Smooth muscle cell (in vitro differentiated cells): ENCODE measurements around the gene CABP2. TPM values are rescaled to one million over a fixed set of nuclear protein-coding genes. Genes with fewer than 3 reads are reported as not detected.

Experiments
- DNase-seq: peaks from one replicate; lab custom pipeline; 2025; ENCODE audit not compliant: unreplicated experiment; lab: John Stamatoyannopoulos, UW
- H2AFZ ChIP-seq: fragments of 200-600 bp; sonication (generic); 2 replicates; pipeline ENCODE4 v1.6.0; 2016; ENCODE audit warnings: antibody characterized with exemption, low read depth, mild to moderate bottlenecking
- H3F3A ChIP-seq: fragments of 200-600 bp; sonication (generic); 2 replicates; pipeline ENCODE4 v1.6.0; 2017; ENCODE audit warnings: antibody characterized with exemption, low read depth
- H3K27ac ChIP-seq: fragments of 200-600 bp; sonication (generic); 2 replicates; pipeline ENCODE4 v1.5.1; 2016; ENCODE audit warnings: low read depth, mild to moderate bottlenecking
- H3K27me3 ChIP-seq: fragments of 200-600 bp; sonication (generic); 2 replicates; pipeline ENCODE4 v1.6.1; 2016; ENCODE audit warnings: low read depth, mild to moderate bottlenecking
- H3K36me3 ChIP-seq: fragments of 200-600 bp; sonication (generic); 2 replicates; pipeline ENCODE4 v1.5.1; 2016; ENCODE audit warnings: low read depth
- H3K4me1 ChIP-seq: fragments of 200-600 bp; sonication (generic); 2 replicates; pipeline ENCODE4 v1.5.1; 2016; ENCODE audit warnings: low read depth
- H3K4me2 ChIP-seq: fragments of 200-600 bp; sonication (generic); 2 replicates; pipeline ENCODE4 v1.6.0; 2016; ENCODE audit warnings: mild to moderate bottlenecking
- H3K4me3 ChIP-seq: fragments of 200-600 bp; sonication (generic); 2 replicates; pipeline ENCODE4 v1.5.1; 2016; ENCODE audit warnings: mild to moderate bottlenecking
- H3K79me2 ChIP-seq: fragments of 200-600 bp; sonication (generic); 2 replicates; pipeline ENCODE4 v1.6.0; 2016; ENCODE audit warnings: low read depth, mild to moderate bottlenecking
- H3K9ac ChIP-seq: fragments of 200-600 bp; sonication (generic); 2 replicates; pipeline ENCODE4 v1.6.0; 2016; ENCODE audit warnings: low read depth
- H3K9me3 ChIP-seq: fragments of 200-600 bp; sonication (generic); replicated peaks from 2 replicates; pipeline ENCODE4 v1.5.1; 2016; ENCODE audit warnings: low read depth
- H4K20me1 ChIP-seq: fragments of 200-600 bp; sonication (generic); 2 replicates; pipeline ENCODE4 v1.6.0; 2016; ENCODE audit warnings: low read depth
- WGBS: methylation state at CpG from one replicate; pipeline ENCODE4 v1.1.7; 2016; ENCODE audit warnings: low lambda C conversion rate; 5-methylcytosine and 5-hydroxymethylcytosine counted together
- polyA plus RNA-seq: library from polyadenylated mRNA; unstranded; fragments of >200 nt; fragmentation: Nextera tagmentation; extraction: Ambion mirVana; gene quantifications from 2 replicates; pipeline ENCODE4 v1.2.1, GENCODE V29; 2016
- total RNA-seq: library from RNA; depleted of rRNA; stranded (reverse); fragments of >200 nt; gene quantifications from 2 replicates; pipeline ENCODE4 v1.2.3, GENCODE V29; 2014
- TF ChIP-seq, protein P1 (sequence below): fragments of 200-600 bp; sonication (generic); IDR thresholded peaks from 2 replicates; pipeline ENCODE4 v1.5.1; 2017; ENCODE audit warnings: borderline replicate concordance, mild to moderate bottlenecking, antibody characterized with exemption; ENCODE audit not compliant: insufficient read depth, poor library complexity, severe bottlenecking

Gene CABP2
- total and polyA plus RNA-seq, 2 experiments from 2014 or later: not detected

DNA sequence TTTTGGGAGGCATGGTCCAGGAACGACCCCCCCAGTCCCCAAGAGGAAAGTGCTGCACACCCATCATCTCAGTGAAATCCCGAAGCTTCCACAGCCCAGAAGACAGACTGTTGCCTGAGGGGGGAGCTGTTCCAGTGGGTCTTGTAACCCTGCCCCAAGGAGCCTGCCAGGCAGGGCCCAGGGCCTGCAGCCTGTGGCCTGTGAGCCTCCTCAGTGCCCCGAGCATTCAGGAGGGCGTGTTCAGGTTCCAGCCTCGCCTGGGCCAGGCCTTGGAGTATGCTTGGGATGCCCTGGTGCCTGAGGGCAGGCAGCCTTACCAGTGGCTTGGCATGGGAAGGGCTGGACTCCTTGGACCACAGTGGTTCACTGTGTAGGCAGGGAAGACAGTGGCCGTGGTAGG is 18.0 kb upstream of the CABP2 start:
- Histone ChIP-seq H3F3A (no peaks in the 10 kb centered on the region), H3K4me3 (no peak overlapping the region), H3K4me2 (no peak overlapping the region), H3K36me3 (no peaks in the 10 kb centered on the region), H3K27ac (no peak overlapping the region), H2AFZ (no peak overlapping the region), H3K79me2 (no peaks in the 10 kb centered on the region), H3K4me1 (no peaks in the 10 kb centered on the region), H3K27me3 (no peaks in the 10 kb centered on the region), H3K9ac (no peak overlapping the region), H3K9me3 (no peaks in the 10 kb centered on the region), H4K20me1 (no peaks in the 10 kb centered on the region)
- TF ChIP-seq, protein P1, sequence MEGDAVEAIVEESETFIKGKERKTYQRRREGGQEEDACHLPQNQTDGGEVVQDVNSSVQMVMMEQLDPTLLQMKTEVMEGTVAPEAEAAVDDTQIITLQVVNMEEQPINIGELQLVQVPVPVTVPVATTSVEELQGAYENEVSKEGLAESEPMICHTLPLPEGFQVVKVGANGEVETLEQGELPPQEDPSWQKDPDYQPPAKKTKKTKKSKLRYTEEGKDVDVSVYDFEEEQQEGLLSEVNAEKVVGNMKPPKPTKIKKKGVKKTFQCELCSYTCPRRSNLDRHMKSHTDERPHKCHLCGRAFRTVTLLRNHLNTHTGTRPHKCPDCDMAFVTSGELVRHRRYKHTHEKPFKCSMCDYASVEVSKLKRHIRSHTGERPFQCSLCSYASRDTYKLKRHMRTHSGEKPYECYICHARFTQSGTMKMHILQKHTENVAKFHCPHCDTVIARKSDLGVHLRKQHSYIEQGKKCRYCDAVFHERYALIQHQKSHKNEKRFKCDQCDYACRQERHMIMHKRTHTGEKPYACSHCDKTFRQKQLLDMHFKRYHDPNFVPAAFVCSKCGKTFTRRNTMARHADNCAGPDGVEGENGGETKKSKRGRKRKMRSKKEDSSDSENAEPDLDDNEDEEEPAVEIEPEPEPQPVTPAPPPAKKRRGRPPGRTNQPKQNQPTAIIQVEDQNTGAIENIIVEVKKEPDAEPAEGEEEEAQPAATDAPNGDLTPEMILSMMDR: no peak
- WGBS: 87% methylated on average over 6 of the region's 6 CpGs
- no peak for DNase-seq

DNA sequence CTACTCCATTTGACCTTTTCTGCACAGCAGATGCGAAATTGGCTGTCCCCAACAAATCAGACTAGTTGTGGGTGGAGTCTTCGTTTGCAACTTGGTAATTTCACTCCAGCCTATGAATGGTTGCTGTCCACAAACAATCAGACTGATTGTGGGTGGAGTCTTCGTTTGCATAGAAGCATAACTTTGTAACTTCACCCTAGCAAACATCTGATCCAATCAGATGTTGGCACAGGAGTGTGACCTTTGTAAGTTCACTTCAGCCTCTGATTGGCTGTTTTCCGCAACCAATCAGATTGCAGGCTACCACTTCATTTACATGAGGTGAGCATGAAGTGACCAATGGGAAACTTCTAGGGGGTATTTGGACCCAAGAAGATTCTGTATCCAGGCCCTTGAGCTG is 16.3 kb upstream of the CABP2 start:
- TF ChIP-seq, protein P1: no peak
- Histone ChIP-seq H3K79me2 (no peaks in the 10 kb centered on the region), H2AFZ (no peak overlapping the region), H3K4me3 (no peak overlapping the region), H3K4me2 (no peak overlapping the region), H3K9ac (no peak overlapping the region), H3K27me3 (no peaks in the 10 kb centered on the region), H3K36me3 (no peaks in the 10 kb centered on the region), H3K27ac (no peak overlapping the region), H4K20me1 (no peaks in the 10 kb centered on the region), H3K4me1 (no peaks in the 10 kb centered on the region), H3K9me3 (no peaks in the 10 kb centered on the region), H3F3A (no peaks in the 10 kb centered on the region)
- WGBS: 91% methylated on average over 4 of the region's 4 CpGs
- DNase-seq: no peak

GRCh38 chr11:67538823-67539505 is 15.7 kb upstream of the CABP2 start:
- Histone ChIP-seq H3F3A (no peaks in the 10 kb centered on the region), H3K4me3 (no peak overlapping the region), H3K27ac (no peak overlapping the region), H3K4me1 (no peaks in the 10 kb centered on the region), H3K36me3 (no peaks in the 10 kb centered on the region), H3K9me3 (no peaks in the 10 kb centered on the region), H3K9ac (no peak overlapping the region), H3K4me2 (no peak overlapping the region), H2AFZ (no peak overlapping the region), H4K20me1 (no peaks in the 10 kb centered on the region), H3K79me2 (no peaks in the 10 kb centered on the region), H3K27me3 (no peaks in the 10 kb centered on the region)
- no peak for DNase-seq
- WGBS: 87% methylated on average over 10 of the region's 10 CpGs
- TF ChIP-seq, protein P1: no peak

GRCh38 chr11:67538306-67538705 is 15.1 kb upstream of the CABP2 start:
- H3K9ac ChIP-seq: no peak overlapping the region
- H3F3A ChIP-seq: no peaks in the 10 kb centered on the region
- no peaks in the 10 kb centered on the region for H4K20me1 ChIP-seq
- 54% methylated on average over 6 of the region's 6 CpGs for whole genome bisulfite sequencing
- no peak overlapping the region for H3K4me2 ChIP-seq
- peaks cover 4% of the 10 kb centered on the region for H3K9me3 ChIP-seq
- no peak for DNase-seq
- no peaks in the 10 kb centered on the region for H3K4me1 ChIP-seq
- no peaks in the 10 kb centered on the region for H3K79me2 ChIP-seq
- TF ChIP-seq, protein P1: no peak
- no peaks in the 10 kb centered on the region for H3K27me3 ChIP-seq
- no peaks in the 10 kb centered on the region for H3K36me3 ChIP-seq
- no peak overlapping the region for H3K4me3 ChIP-seq
- H2AFZ ChIP-seq: no peak overlapping the region
- H3K27ac ChIP-seq: no peak overlapping the region
